H9 (cell line): Measurements from ENCODE around the gene OPALIN. TPM values are rescaled to one million over a fixed set of nuclear protein-coding genes. Genes with fewer than 3 reads are reported as not detected.

Source experiments
- DNase-seq: peaks from one replicate; pipeline ENCODE4 v3.0.0-alpha.2; 2017
- H2AFZ ChIP-seq: one replicate; pipeline ENCODE4 v1.6.1; 2013; ENCODE audit warnings: mild to moderate bottlenecking, low read length, control low read depth, moderate library complexity
- H2AK5ac ChIP-seq: 2 replicates; pipeline ENCODE4 v1.6.1; 2013; ENCODE audit warnings: low read length, control low read depth, mixed read lengths; ENCODE audit not compliant: insufficient read length
- H2BK120ac ChIP-seq: one replicate; pipeline ENCODE4 v1.6.1; 2013; ENCODE audit warnings: low read depth, mild to moderate bottlenecking, low read length, control low read depth, inconsistent platforms; ENCODE audit not compliant: poor library complexity, severe bottlenecking
- H2BK12ac ChIP-seq: 2 replicates; pipeline ENCODE4 v1.6.1; 2013; ENCODE audit warnings: low read length, control low read depth, mixed read lengths, low read depth; ENCODE audit not compliant: insufficient read length
- H2BK15ac ChIP-seq: 2 replicates; pipeline ENCODE4 v1.6.1; 2013; ENCODE audit warnings: low read depth, low read length, control low read depth
- H2BK20ac ChIP-seq: one replicate; pipeline ENCODE4 v1.6.1; 2013; ENCODE audit warnings: low read depth, mild to moderate bottlenecking, low read length, control low read depth, inconsistent platforms; ENCODE audit not compliant: poor library complexity, severe bottlenecking
- H2BK5ac ChIP-seq: 2 replicates; pipeline ENCODE4 v1.6.1; 2013; ENCODE audit warnings: low read length, control low read depth, mixed read lengths; ENCODE audit not compliant: insufficient read length
- H3K14ac ChIP-seq: 2 replicates; pipeline ENCODE4 v1.6.1; 2013; ENCODE audit warnings: low read length, control low read depth; ENCODE audit not compliant: insufficient read depth
- H3K18ac ChIP-seq: 2 replicates; pipeline ENCODE4 v1.6.1; 2013; ENCODE audit warnings: low read depth, mild to moderate bottlenecking, mixed read lengths, low read length, control low read depth; ENCODE audit not compliant: insufficient read length
- H3K23ac ChIP-seq: 2 replicates; pipeline ENCODE4 v1.6.1; 2013; ENCODE audit warnings: low read length, control low read depth, mixed read lengths, low read depth; ENCODE audit not compliant: insufficient read length
- H3K23me2 ChIP-seq: 2 replicates; pipeline ENCODE4 v1.6.1; 2013; ENCODE audit warnings: low read depth, mild to moderate bottlenecking, mixed read lengths, low read length, control low read depth; ENCODE audit not compliant: insufficient read length, poor library complexity, severe bottlenecking
- H3K27ac ChIP-seq: 2 replicates; pipeline ENCODE4 v1.5.1; 2013; ENCODE audit warnings: low read length, control low read depth, mixed read lengths, low read depth; ENCODE audit not compliant: insufficient read length
- H3K27me3 ChIP-seq: 2 replicates; pipeline ENCODE4 v1.6.1; 2013; ENCODE audit warnings: low read length, control low read depth, inconsistent platforms; ENCODE audit not compliant: insufficient read depth
- H3K4ac ChIP-seq: 2 replicates; pipeline ENCODE4 v1.6.1; 2013; ENCODE audit warnings: low read depth, mild to moderate bottlenecking, control low read depth, inconsistent platforms, low read length, moderate library complexity
- H3K4me1 ChIP-seq: 2 replicates; pipeline ENCODE4 v1.6.1; 2013; ENCODE audit warnings: low read length, control low read depth, inconsistent platforms; ENCODE audit not compliant: insufficient read depth
- H3K4me2 ChIP-seq: 2 replicates; pipeline ENCODE4 v1.6.1; 2013; ENCODE audit warnings: low read length, control low read depth, mixed read lengths; ENCODE audit not compliant: insufficient read length, insufficient read depth
- H3K56ac ChIP-seq: 2 replicates; pipeline ENCODE4 v1.6.1; 2013; ENCODE audit warnings: low read depth, mild to moderate bottlenecking, mixed read lengths, low read length, control low read depth; ENCODE audit not compliant: insufficient read length
- H3K79me1 ChIP-seq: 2 replicates; pipeline ENCODE4 v1.6.1; 2013; ENCODE audit warnings: low read depth, mild to moderate bottlenecking, moderate library complexity, low read length, control low read depth, inconsistent platforms; ENCODE audit not compliant: insufficient read depth, poor library complexity, severe bottlenecking
- H3K79me2 ChIP-seq: 2 replicates; pipeline ENCODE4 v1.6.1; 2013; ENCODE audit warnings: low read length, control low read depth, inconsistent platforms; ENCODE audit not compliant: insufficient read depth
- H3K9ac ChIP-seq: 2 replicates; pipeline ENCODE4 v1.6.1; 2013; ENCODE audit warnings: low read length, control low read depth, mixed read lengths; ENCODE audit not compliant: insufficient read length; ENCODE audit errors: extremely low read depth
- H3K9me3 ChIP-seq: one replicate; pipeline ENCODE4 v1.6.1; 2013; ENCODE audit warnings: low read depth, low read length, inconsistent platforms; ENCODE audit not compliant: control insufficient read depth
- H3T11ph ChIP-seq: one replicate; pipeline ENCODE4 v1.6.1; 2013; ENCODE audit warnings: mild to moderate bottlenecking, low read length, control low read depth, inconsistent platforms
- H4K20me1 ChIP-seq: one replicate; pipeline ENCODE4 v1.6.1; 2013; ENCODE audit not compliant: control insufficient read depth, insufficient read length, insufficient read depth
- H4K5ac ChIP-seq: 2 replicates; pipeline ENCODE4 v1.6.1; 2013; ENCODE audit warnings: low read depth, mild to moderate bottlenecking, mixed read lengths, low read length, control low read depth; ENCODE audit not compliant: insufficient read length
- H4K8ac ChIP-seq: replicated peaks from 2 replicates; pipeline ENCODE4 v1.6.1; 2013; ENCODE audit warnings: low read length, control low read depth, mixed read lengths, low read depth; ENCODE audit not compliant: insufficient read length
- H4K91ac ChIP-seq: 2 replicates; pipeline ENCODE4 v1.6.1; 2013; ENCODE audit warnings: low read depth, mild to moderate bottlenecking, moderate library complexity, mixed read lengths, low read length, control low read depth; ENCODE audit not compliant: insufficient read length
- H3K27ac Mint-ChIP-seq, 3 experiments: 2 replicates in 2 of 3; 3 replicates in 1 of 3; pipeline ENCODE4 v1.8.0; 2020 to 2021; ENCODE audit warnings: mixed read lengths in 3 of 3, mild to moderate bottlenecking in 1 of 3, moderate library complexity in 1 of 3
- H3K27me3 Mint-ChIP-seq: 2 replicates; pipeline ENCODE4 v1.8.0; 2021; ENCODE audit warnings: low read depth, mild to moderate bottlenecking, moderate library complexity, mixed read lengths
- H3K36me3 Mint-ChIP-seq, 3 experiments: 2 replicates in 2 of 3; 3 replicates in 1 of 3; pipeline ENCODE4 v1.8.0; 2020 to 2021; ENCODE audit warnings: low read depth in 3 of 3, mixed read lengths in 3 of 3; ENCODE audit not compliant: insufficient read depth in 1 of 3
- H3K4me1 Mint-ChIP-seq, 2 experiments: 2 replicates each; pipeline ENCODE4 v1.8.0; 2020; ENCODE audit warnings: mixed read lengths in 2 of 2
- H3K4me3 Mint-ChIP-seq, 2 experiments: 2 replicates in 1 of 2; 3 replicates in 1 of 2; pipeline ENCODE4 v1.8.0; 2020 to 2021; ENCODE audit warnings: mild to moderate bottlenecking in 2 of 2, mixed read lengths in 2 of 2, moderate library complexity in 1 of 2
- H3K9me3 Mint-ChIP-seq, 2 experiments: 2 replicates in 1 of 2; 3 replicates in 1 of 2; pipeline ENCODE4 v1.8.0; 2020; ENCODE audit warnings: mild to moderate bottlenecking in 2 of 2, mixed read lengths in 2 of 2, moderate library complexity in 1 of 2
- WGBS: extraction: QIAGEN DNeasy Blood & Tissue Kit; methylation state at CpG from one replicate; pipeline ENCODE4 v1.1.7; 2013; ENCODE audit warnings: missing lambda C conversion rate, low lambda C conversion rate, mixed read lengths; ENCODE audit not compliant: insufficient read length; ENCODE audit errors: extremely low coverage; 5-methylcytosine and 5-hydroxymethylcytosine counted together
- total RNA-seq: library from RNA; stranded (reverse); gene quantifications from 2 replicates; pipeline ENCODE4 v1.2.1, GENCODE V29; 2021
- TF ChIP-seq, protein P1 (sequence below): fragments of 200-600 bp; sonication (generic); conservative IDR thresholded peaks from 3 replicates; pipeline ENCODE4 v1.8.0; 2021; ENCODE audit warnings: antibody characterized with exemption, mild to moderate bottlenecking

Gene OPALIN
- total RNA-seq, 1 experiment from 2014 or later = not detected

DNA sequence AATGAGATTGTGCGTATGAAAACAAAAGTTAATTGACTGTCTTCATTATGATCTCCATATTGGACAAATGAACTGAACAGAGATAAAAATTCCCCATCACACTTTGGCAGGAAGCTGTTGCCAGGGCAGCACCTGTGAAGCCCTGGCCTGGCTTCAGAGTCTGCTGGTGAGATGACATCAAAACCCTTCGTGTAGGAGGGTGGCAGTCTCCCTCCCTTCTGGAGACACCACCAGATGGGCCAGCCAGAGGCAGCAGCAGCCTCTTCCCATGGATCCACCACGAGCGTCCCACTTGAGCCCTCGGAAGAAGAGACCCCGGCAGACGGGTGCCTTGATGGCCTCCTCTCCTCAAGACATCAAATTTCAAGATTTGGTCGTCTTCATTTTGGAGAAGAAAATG lies 54.6 kb downstream of the OPALIN start, which contains the start of gene DNTT:
Gene DNTT, plus strand, starts transcription at position 205 of the 400 bp plus-strand sequence. Its CDS starts 64 bp downstream, at position 269.
- no peaks in the 10 kb centered on the region for H3K9me3 Mint-ChIP-seq
- WGBS = no CpG with 5 or more reads among the region's 8 CpGs
- H3T11ph ChIP-seq = no peak within 1 kb of the TSS

More for the DNA sequence above, 54.6 kb downstream of the OPALIN start, which contains the start of gene DNTT:
- no peaks in the 10 kb centered on the region for H3K79me2 ChIP-seq
- H3K27ac Mint-ChIP-seq = no peak within 1 kb of the TSS
- no peaks in the 10 kb centered on the region for H3K23me2 ChIP-seq
- H3K79me1 ChIP-seq = no peaks in the 10 kb centered on the region
- no peak within 1 kb of the TSS for H3K23ac ChIP-seq
- H3K56ac ChIP-seq = no peak within 1 kb of the TSS
- H2BK15ac ChIP-seq = no peak within 1 kb of the TSS
- peaks cover 29 to 36% of the 10 kb centered on the region in 2 experiments for H3K4me1 Mint-ChIP-seq
- H3K27me3 Mint-ChIP-seq = peaks cover 3% of the 10 kb centered on the region
- no peak within 1 kb of the TSS for H4K91ac ChIP-seq
- no peaks in the 10 kb centered on the region for H3K27me3 ChIP-seq
- no peak within 1 kb of the TSS for H3K4me2 ChIP-seq
- H2BK5ac ChIP-seq = no peak within 1 kb of the TSS
- H3K9me3 ChIP-seq = no peaks in the 10 kb centered on the region
- H4K5ac ChIP-seq = no peak within 1 kb of the TSS
- no peak within 1 kb of the TSS for H3K27ac ChIP-seq
- H2BK20ac ChIP-seq = no peak within 1 kb of the TSS
- no peak within 1 kb of the TSS for H2AK5ac ChIP-seq
- H3K14ac ChIP-seq = peak within 1 kb of the TSS; percentile 25; the same call in 1 of the 2 replicates
- H3K9ac ChIP-seq = no peak within 1 kb of the TSS
- no peak within 1 kb of the TSS for H2BK12ac ChIP-seq
- H2BK120ac ChIP-seq = no peak within 1 kb of the TSS
- no peak within 1 kb of the TSS for H4K8ac ChIP-seq
- no peak within 1 kb of the TSS for H2AFZ ChIP-seq
- no peak for DNase-seq
- no peaks in the 10 kb centered on the region; a peak in 1 of 7 replicates for H3K36me3 Mint-ChIP-seq
- no peak within 1 kb of the TSS for H3K4me3 Mint-ChIP-seq
- no peak within 1 kb of the TSS for H3K18ac ChIP-seq
- H4K20me1 ChIP-seq = no peaks in the 10 kb centered on the region
- peaks cover 9% of the 10 kb centered on the region; the same call in 1 of the 2 replicates for H3K4me1 ChIP-seq
- H3K4ac ChIP-seq = no peak within 1 kb of the TSS
- TF ChIP-seq, protein P1, sequence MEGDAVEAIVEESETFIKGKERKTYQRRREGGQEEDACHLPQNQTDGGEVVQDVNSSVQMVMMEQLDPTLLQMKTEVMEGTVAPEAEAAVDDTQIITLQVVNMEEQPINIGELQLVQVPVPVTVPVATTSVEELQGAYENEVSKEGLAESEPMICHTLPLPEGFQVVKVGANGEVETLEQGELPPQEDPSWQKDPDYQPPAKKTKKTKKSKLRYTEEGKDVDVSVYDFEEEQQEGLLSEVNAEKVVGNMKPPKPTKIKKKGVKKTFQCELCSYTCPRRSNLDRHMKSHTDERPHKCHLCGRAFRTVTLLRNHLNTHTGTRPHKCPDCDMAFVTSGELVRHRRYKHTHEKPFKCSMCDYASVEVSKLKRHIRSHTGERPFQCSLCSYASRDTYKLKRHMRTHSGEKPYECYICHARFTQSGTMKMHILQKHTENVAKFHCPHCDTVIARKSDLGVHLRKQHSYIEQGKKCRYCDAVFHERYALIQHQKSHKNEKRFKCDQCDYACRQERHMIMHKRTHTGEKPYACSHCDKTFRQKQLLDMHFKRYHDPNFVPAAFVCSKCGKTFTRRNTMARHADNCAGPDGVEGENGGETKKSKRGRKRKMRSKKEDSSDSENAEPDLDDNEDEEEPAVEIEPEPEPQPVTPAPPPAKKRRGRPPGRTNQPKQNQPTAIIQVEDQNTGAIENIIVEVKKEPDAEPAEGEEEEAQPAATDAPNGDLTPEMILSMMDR = no peak
